ENCODE data around the gene GNG12. TPM values are rescaled to one million over a fixed set of nuclear protein-coding genes. Genes with fewer than 3 reads are reported as not detected.

GNG12 gene
- total RNA-seq, 1 experiment from 2014 or later: 66.1 TPM

DNA sequence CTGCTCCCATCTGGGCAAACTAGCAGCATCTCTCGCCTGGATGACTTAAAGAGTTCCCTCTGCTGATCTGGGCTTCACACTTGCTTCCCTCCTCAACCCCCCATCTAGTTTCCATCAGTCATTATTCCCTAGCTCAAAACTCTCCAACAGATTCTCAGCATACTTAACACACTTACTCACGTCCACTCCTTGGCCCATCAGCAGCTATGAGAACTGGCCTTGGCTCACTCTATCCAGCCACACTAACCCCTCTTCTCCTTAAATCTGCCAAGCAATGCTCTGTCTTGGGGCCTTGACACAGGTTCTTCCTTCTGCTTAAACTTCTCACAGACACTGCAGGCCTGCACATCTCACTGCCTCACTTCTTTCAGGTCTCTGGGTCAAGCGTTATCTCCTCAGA is 41.6 kb downstream of the GNG12 start:
- no peak for TF ChIP-seq CTCF (conservative IDR thresholded peaks at IDR 0.05; ENCODE audit: low read depth, low read length)
- no peak for TF ChIP-seq EZH2 (IDR thresholded peaks at IDR 0.05; ENCODE audit: low read length, unreplicated experiment)
- TF ChIP-seq EZH2phosphoT487 (IDR thresholded peaks at IDR 0.05; ENCODE audit: borderline replicate concordance, low read length): no peak
- Histone ChIP-seq H3K4me3 (ENCODE audit: low read length) (peak overlapping the region; percentile 44; the same call in 1 of the 2 replicates), H4K20me1 (ENCODE audit: low read length) (no peaks in the 10 kb centered on the region), H3K4me2 (ENCODE audit: low read length) (peak overlapping the region; percentile 80), H3K27me3 (ENCODE audit: low read length) (no peaks in the 10 kb centered on the region), H3K36me3 (ENCODE audit: low read depth, low read length) (no peaks in the 10 kb centered on the region), H3K9me3 (ENCODE audit: low read length) (no peaks in the 10 kb centered on the region), H2AFZ (ENCODE audit: low read length) (no peak overlapping the region), H3K79me2 (ENCODE audit: low read length) (peaks cover 80% of the 10 kb centered on the region), H3F3A (ENCODE audit: low read length, unreplicated experiment) (no peaks in the 10 kb centered on the region), H3K9ac (ENCODE audit: low read length) (no peak overlapping the region), H3K27ac (ENCODE audit: low read length) (peak overlapping the region; percentile 76), H3K4me1 (ENCODE audit: insufficient read depth, low read length) (peaks cover 40% of the 10 kb centered on the region), H3K9me2 (replicated peaks; ENCODE audit: low read length) (no peaks in the 10 kb centered on the region)
- DNase-seq: peak; percentile 76
- intact Hi-C loops (cut with micrococcal nuclease): loop anchor here (2.0 kb wide), 1 partner anchor 41 kb away; the partner anchor contains the start of gene GNG12
- BruUV-seq (replicated peaks): no TSS peak
- ChIA-PET CTCF (interaction anchor here (0.6 kb wide), 1 partner anchor 26 kb away, joined by 4 read pairs; no protein-coding TSS in a partner anchor), POLR2A (ENCODE audit: unreplicated experiment) (interaction anchor here (0.6 kb wide), 1 partner anchor 77 kb away, joined by 5 read pairs; no protein-coding TSS in a partner anchor)
- peak; percentile 66 for ATAC-seq

DNA sequence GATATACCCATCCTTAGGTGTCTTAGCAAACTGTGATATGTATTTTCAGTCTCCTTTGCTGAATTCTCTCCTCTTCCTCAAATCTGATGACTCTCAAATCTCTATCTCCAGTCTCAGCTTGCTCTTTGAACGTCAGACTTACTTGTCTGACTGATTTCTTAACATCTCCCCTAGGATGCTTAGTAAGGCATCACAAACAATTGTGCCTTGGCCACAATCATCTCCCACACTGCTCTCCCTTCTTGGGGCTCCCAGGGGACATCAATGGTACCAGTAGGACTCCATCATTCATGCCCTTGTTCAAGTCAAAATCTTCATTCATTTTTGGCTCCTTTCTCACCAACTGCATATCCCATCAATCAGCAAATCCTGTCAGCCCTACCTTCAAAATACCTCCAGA is 42.0 kb downstream of the GNG12 start:
- Histone ChIP-seq H3K79me2 (ENCODE audit: low read length) (peaks cover 76% of the 10 kb centered on the region), H3K9ac (ENCODE audit: low read length) (no peak overlapping the region), H3K27ac (ENCODE audit: low read length) (peak overlapping the region; percentile 76), H3K36me3 (ENCODE audit: low read depth, low read length) (no peaks in the 10 kb centered on the region), H3K4me2 (ENCODE audit: low read length) (peak overlapping the region; percentile 80), H3K4me1 (ENCODE audit: insufficient read depth, low read length) (peaks cover 40% of the 10 kb centered on the region), H4K20me1 (ENCODE audit: low read length) (no peaks in the 10 kb centered on the region), H3K9me3 (ENCODE audit: low read length) (no peaks in the 10 kb centered on the region), H3K9me2 (replicated peaks; ENCODE audit: low read length) (no peaks in the 10 kb centered on the region), H2AFZ (ENCODE audit: low read length) (no peak overlapping the region), H3K4me3 (ENCODE audit: low read length) (peak overlapping the region; percentile 44; the same call in 1 of the 2 replicates), H3K27me3 (ENCODE audit: low read length) (no peaks in the 10 kb centered on the region), H3F3A (ENCODE audit: low read length, unreplicated experiment) (no peaks in the 10 kb centered on the region)
- ChIA-PET POLR2A (ENCODE audit: unreplicated experiment) (interaction anchor here (0.6 kb wide), 1 partner anchor 76 kb away, joined by 5 read pairs; no protein-coding TSS in a partner anchor), CTCF (interaction anchor here (0.6 kb wide), 1 partner anchor 26 kb away, joined by 4 read pairs; no protein-coding TSS in a partner anchor)
- no peak for DNase-seq
- TSS peak; percentile 60 for BruUV-seq (replicated peaks)
- no peak for ATAC-seq
- intact Hi-C loops (cut with micrococcal nuclease): no loop called here
- TF ChIP-seq EZH2phosphoT487 (IDR thresholded peaks at IDR 0.05; ENCODE audit: borderline replicate concordance, low read length): no peak

DNA sequence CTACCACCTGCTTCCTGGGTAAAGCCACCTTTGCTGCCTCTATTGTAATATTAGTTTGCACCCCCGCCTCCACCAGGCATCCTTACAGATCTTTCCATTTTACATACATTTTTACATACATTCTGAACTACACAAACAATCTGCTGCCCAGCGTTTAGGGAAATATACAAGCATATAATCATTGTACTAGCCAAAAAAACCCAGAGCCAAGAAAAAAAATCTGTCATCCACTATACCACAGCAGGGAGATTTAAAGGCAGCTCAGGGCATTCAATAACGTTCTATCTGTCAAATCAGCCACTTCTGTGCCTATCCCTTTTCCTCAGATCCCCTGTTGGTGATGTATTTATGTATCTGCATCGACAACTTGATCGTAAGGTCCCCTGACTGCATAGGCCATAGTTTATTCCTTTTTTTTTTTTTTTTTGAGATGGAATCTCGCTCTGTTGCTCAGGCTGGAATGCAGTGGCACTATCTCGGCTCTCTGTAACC is 43.0 kb downstream of the GNG12 start:
- H3K27me3 ChIP-seq (ENCODE audit: low read length): no peaks in the 10 kb centered on the region
- H3F3A ChIP-seq (ENCODE audit: low read length, unreplicated experiment): no peaks in the 10 kb centered on the region
- ChIA-PET CTCF (no interaction called here), POLR2A (ENCODE audit: unreplicated experiment) (no interaction called here)
- H3K36me3 ChIP-seq (ENCODE audit: low read depth, low read length): no peaks in the 10 kb centered on the region
- DNase-seq (no peak), ATAC-seq (no peak)
- H4K20me1 ChIP-seq (ENCODE audit: low read length): no peaks in the 10 kb centered on the region
- H3K9ac ChIP-seq (ENCODE audit: low read length): no peak overlapping the region
- no peak for TF ChIP-seq EZH2phosphoT487 (IDR thresholded peaks at IDR 0.05; ENCODE audit: borderline replicate concordance, low read length)
- TF ChIP-seq EZH2 (IDR thresholded peaks at IDR 0.05; ENCODE audit: low read length, unreplicated experiment): no peak
- no peak for TF ChIP-seq CTCF (conservative IDR thresholded peaks at IDR 0.05; ENCODE audit: low read depth, low read length)
- H3K4me3 ChIP-seq (ENCODE audit: low read length): no peak overlapping the region
- H2AFZ ChIP-seq (ENCODE audit: low read length): no peak overlapping the region
- H3K79me2 ChIP-seq (ENCODE audit: low read length): peaks cover 72% of the 10 kb centered on the region
- H3K9me2 ChIP-seq (replicated peaks; ENCODE audit: low read length): no peaks in the 10 kb centered on the region
- no TSS peak for BruUV-seq (replicated peaks)
- H3K4me1 ChIP-seq (ENCODE audit: insufficient read depth, low read length): peaks cover 40% of the 10 kb centered on the region
- H3K27ac ChIP-seq (ENCODE audit: low read length): no peak overlapping the region
- no peak overlapping the region for H3K4me2 ChIP-seq (ENCODE audit: low read length)
- intact Hi-C loops (cut with micrococcal nuclease): no loop called here
- H3K9me3 ChIP-seq (ENCODE audit: low read length): no peaks in the 10 kb centered on the region
